GM18909 (cell line): Measurements from ENCODE around the gene OTOGL.
"Not testable (repeated sequence)": the region's sequence is repeated elsewhere in the genome, so short reads cannot be mapped to it uniquely, and the experiment has no call there.

Experiments
- ATAC-seq: cut with Tn5 transposase; IDR thresholded peaks from one replicate; pipeline ENCODE4 v1.9.1; 2021; ENCODE audit warnings: mild to moderate bottlenecking; ENCODE audit not compliant: unreplicated experiment, poor library complexity

Gene OTOGL

DNA sequence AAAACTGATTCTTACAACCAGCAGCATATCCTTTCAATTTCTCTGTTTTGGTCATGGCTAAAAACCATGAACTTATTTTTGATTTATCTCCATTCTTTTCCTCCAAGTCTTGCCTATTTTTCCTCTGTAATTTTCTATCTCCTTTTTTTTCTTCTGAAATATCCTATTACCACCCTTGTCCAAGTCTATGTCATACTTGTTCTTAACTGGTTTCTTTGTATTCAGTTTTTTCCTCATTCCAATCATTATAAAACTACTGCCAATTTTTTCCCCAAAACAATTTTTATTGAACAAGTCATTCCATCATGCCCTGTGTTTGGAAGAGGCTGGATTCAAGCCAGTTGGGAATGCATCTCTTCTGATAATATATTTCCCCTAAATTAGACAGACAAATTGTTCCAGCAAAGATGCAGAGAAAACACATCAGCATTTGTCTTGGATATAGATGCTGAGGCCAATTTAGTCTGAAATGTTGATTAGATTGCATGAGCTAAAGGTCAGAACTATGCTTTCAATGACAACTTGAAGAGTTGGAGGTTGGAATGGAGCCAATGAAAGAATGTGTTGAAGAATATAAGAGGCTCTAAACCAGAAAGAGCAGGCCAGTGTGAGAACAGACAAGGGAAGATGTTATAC is 30.7 kb downstream of the OTOGL start:
- no peak for ATAC-seq

- no peak for ATAC-seq
Observed at GRCh38 chr12:80135624-80136023, 36.3 kb downstream of the OTOGL start.

GRCh38 chr12:80140005-80140404 is 40.7 kb downstream of the OTOGL start:
- ATAC-seq: no peak

DNA sequence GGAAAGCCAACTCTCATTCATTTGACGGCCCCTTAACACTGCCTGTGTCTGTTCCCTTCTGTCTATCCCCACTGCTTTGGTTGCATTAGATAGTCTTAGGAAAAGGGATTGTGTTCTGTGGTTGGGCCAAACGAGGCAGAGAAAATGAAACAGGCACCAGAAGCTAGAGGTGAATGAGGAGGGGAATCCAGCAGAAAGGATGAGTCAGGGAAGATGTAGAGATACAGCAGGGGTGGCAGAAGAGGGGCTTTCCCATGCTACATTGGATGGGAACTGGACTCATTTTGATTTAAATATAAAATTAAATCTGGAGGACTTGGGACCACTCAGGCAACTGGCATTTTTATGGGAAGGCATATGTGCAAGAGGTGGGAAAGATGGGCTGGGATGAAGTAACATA is 43.3 kb downstream of the OTOGL start:
- ATAC-seq: no peak

DNA sequence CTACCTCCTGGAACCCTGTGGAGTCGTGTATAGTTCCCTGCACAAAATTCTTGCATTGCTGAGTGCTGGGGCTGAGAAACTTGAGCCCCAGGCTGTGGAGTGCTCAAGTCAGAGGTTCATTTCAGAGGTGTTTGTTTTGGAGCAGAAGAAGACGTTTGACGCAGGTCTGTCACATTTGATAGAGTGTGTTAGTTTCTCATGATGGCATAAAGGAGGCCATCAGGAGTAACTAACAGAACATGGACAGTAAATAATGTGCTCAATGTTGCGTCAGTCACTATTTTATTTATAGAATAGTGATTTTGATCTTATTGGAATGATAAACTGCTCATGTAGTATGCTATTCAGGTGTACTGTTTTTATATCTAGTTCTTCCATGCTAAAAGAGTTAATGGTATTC is 44.2 kb downstream of the OTOGL start:
- no peak for ATAC-seq

DNA sequence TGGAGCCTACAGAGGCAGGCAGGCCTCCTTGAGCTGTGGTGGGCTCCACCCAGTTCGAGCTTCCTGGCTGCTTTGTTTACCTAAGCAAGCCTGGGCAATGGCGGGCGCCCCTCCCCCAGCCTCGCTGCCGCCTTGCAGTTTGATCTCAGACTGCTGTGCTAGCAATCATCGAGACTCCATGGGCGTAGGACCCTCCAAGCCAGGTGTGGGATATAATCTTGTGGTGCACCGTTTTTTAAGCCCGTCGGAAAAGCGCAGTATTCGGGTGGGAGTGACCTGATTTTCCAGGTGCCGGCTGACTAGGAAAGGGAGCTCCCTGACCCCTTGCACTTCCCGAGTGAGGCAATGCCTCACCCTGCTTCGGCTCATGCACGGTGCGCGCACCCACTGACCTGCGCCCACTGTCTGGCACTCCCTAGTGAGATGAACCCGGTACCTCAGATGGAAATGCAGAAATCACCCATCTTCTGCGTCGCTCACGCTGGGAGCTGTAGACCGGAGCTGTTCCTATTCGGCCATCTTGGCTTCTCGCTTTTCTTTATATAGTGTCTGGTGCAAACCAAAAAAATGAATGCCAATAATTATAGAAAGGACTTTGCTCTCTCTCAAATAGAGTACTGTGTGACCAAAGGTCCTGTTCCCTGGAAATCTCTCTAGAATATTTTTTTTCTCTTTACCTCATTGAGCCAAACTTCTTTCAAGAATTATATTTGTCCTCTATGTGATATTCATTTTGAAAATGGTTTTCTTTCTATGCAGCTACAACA is 50.4 kb downstream of the OTOGL start:
- not testable (repeated sequence) for ATAC-seq

DNA sequence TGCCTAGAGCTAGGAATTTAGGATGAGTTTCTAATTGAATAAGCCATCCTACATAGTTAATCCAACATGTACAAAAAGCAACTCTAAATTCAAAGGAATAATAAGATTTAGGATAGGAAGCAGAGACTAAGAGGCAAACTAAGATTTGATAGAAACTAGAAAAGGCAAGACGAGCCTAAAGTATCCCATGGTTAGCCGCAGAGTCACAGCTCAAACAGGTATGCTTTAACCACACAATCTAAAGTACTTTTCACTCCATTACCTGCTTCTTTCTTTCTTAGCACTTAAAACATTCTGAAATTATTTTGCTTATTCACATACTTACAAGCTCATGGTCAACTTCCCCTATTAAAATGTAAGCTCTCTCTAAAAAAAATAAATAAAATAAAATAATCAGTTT is 51.8 kb downstream of the OTOGL start:
- no peak for ATAC-seq

DNA sequence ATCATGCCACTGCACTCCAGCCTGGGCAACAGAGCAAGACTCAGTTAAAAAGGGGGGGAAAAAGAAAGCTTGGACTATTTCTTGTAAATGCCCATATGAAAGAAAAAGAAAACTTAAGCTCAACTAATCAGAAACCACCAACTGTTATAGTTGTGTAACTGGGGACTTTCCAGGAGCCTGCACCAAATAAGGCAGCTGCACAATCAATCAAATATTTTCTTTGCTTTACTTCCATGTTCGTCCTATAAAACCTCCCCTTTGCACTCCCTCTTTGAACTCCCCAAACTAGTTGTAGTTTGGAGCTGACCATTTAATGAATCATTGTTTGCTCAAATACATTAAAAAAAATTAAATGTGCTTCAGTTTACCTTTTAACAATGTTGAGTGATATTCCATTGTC is 54.9 kb downstream of the OTOGL start:
- ATAC-seq: no peak

DNA sequence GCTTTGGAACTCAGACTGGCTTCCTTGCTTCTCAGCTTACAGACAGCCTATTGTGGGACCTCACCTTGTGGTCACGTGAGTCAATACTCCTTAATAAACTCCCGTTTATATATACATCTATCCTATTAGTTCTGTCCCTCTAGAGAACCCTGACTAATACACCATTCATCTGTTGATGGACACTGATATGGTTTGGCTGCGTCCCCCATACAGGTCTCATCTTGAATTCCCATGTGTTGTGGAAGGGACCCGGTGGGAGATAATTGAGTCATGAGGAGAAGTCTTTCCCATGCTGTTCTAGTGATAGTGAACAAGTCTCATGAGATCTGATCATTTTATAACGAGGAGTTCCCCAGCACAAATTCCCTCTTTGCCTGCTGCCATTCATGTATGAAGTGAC is 57.0 kb downstream of the OTOGL start:
- ATAC-seq: no peak

DNA sequence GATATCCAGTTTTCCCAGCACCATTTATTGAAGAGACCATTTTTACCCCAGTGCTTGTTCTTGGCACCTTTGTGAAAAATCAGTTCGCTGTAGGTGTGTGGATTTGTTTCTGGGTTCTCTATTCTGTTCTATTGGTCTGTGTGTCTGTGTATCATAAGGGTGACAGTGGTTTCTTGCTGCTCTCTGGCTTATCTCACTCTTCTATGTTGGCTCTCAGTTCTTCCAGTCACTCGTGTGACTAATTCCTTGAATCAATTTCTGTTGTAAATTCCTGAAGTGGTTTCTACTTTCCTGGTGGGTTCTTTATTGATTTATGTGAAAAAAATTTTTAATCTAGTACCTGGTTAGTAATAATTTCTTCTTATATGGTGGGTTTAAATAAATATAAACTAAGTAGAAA is 58.3 kb downstream of the OTOGL start:
- no peak for ATAC-seq

DNA sequence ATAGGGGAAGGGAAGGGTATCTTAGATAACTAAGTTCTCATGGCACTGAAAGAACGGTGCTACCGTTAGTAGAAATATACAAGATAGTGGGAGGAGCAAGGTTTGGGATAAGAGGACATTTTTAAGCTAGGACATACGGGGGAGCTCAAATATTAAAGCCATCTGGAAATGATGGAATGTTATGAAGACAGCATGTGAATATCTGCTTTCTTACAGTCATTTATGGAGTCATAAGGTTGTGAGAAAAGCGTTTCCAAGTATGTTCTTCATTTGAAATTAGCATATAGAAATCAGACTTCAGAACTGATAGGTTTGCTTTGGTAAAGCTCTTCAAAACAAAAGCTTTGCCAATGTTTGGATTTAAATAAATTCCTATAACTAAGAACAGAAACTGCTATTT is 62.3 kb downstream of the OTOGL start:
- no peak for ATAC-seq

DNA sequence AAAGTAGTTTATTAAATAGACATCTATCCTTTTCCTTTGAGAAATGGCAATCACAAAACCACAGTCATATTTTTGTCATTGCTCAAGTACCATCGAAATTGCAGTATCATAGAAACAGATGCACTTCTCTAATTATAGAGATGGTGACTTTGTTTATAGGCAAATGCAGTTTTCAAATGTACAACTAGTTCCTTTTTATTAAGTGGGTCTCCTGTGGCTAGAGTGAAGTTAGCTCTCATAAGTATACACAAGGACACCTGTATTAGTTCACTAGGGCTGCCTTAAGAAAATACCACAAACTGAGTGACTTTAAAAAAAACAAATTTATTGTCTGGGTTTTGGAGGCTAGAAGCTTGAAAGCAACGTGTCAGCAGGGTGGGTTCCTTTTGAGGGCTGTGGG is 62.8 kb downstream of the OTOGL start:
- no peak for ATAC-seq

- no peak for ATAC-seq
Observed at GRCh38 chr12:80165746-80166145, 66.4 kb downstream of the OTOGL start.

DNA sequence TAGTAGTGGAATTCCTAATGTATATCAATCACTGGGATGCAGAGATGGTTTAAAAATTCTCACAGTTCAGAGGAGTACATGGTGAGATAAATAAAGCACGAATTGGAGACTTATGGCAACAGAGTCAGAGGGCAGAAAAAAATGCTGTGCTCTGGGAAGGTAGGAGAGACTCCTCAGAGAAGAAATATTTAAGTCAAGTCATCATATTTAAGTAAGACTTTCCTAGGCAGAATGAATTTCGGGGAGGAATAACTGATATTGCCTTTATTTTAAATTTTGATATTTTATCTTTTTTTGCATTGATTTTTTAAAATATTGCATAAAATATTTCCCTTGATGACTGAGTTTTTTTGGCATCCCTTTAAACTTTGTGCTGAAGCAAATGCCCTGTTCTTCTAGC is 67.4 kb downstream of the OTOGL start:
- ATAC-seq: no peak

GRCh38 chr12:80168936-80169335 is 69.6 kb downstream of the OTOGL start:
- ATAC-seq: no peak

DNA sequence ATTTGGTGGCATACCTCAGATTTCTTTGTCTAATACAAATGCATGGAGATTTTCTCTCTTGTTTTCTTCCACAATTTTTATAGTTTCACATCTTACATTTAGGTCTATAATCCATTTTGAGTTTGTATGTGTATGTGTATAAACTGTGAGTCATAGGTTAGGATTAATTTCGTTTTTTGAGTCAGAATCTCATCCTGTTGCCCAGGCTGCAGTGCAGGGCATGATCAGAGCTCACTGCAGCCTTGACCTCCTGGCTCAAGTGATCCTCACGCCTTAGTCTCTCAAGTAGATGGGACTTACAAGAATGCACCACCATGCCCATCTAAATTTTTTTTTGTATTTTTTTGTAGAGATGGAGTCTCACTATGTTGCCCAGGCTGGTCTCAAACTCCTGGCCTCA is 71.6 kb downstream of the OTOGL start:
- no peak for ATAC-seq

- no peak for ATAC-seq
Observed at GRCh38 chr12:80173083-80173864, 73.9 kb downstream of the OTOGL start.

DNA sequence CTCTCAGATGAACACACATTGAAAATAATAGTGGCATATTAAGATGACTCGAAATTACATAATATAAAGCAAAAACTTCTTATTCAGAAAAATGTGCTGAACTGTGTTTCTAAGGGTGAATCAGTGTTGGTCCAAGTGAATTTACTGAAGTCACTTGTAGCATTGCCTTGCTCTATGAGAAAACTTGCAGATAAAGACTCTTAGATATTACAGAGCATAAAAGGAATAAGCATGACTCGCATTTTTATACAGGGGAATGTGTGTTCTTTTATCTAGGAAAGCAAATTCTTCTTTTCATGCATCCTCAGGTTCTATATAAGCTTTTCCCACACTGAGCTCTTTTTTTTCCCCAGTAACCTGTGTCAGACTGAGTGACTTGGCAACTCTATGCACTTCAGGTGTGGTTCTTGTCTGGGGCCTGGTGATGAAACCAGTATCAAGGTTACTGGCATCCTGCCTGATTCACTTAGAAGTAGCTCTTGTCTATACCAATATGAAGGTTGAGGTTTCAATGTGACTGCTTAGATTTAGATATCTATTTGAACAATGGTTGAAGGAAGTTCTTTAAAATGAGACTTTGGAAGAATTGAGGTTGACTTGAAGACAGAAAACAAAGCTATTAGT is 76.1 kb downstream of the OTOGL start:
- ATAC-seq: no peak

GRCh38 chr12:80176706-80177105 is 77.4 kb downstream of the OTOGL start:
- no peak for ATAC-seq

DNA sequence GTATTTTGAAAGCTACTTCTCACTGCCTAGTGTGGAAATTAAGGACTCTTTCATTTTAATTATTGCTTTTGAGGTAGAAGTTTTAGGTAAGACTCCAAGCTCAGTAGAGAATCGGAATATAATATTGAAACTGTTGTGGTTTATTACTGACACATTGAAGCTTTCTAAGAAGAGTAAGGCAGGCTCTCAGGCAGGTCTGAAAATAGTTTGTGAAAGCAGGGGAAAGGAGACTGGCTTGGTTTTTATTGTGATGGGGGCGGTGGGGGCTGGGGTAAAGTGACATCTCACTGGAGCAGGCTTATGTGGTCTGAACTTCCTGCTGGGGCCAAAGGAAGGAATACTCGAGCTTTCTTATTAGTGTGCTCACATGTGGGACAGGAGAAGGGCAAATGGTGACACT is 79.5 kb downstream of the OTOGL start:
- ATAC-seq: peak; percentile 92

GRCh38 chr12:80183939-80184338 is 84.6 kb downstream of the OTOGL start:
- no peak for ATAC-seq
